ENCODE results near the gene PAQR8.

- TF ChIP-seq CTCF (IDR thresholded peaks at IDR 0.05) (no peak), POLR2AphosphoS5 (IDR thresholded peaks at IDR 0.05) (no peak)
Measured at GRCh38 chr6:52324189-52324588, 37.8 kb upstream of the PAQR8 start.
